Measurements from ENCODE around the gene PIP4K2B. TPM values are rescaled to one million over a fixed set of nuclear protein-coding genes. Genes with fewer than 3 reads are reported as not detected.

Gene PIP4K2B
- total RNA-seq = 101 TPM

DNA sequence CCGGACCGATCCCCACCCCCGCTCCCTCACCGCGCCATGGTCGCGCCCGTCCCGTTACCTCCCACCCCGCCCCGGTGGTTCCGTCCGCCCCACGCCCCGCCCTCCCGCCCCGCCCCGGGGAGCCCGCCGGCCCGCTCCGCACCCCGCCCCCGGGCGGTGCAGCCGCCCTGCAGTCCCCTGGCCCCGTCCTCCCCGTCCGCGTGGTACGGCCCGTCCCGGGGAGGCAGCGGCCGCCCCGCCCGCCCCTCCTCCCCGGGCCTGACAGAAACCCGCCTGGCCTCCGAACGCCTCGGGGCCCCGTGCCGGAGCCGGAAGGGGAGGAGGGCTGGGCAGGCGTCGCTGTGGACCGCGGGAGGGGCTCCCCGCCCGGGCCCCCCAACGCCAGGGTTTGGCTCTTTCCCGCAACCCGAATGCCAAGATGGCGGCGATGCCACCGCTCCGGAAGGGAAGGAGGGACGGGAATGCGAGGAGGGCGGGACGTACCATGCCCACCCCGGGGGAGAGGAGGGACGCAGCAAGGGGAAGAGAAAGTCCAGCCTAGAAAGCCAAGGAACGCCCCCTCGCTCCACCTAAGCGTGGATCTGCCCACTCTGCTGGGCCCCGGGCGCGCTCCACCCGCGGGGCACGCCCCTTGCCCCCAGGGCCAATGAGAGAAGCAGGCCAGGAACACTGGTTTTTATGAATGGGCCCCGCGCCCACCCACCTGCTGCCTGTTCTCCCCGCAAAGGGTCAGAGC is at the start of gene PIP4K2B:
PIP4K2B (minus strand) TSS at position 56 of the 736 bp plus-strand sequence. CDS start 132 bp downstream, outside the sequence.

DNA sequence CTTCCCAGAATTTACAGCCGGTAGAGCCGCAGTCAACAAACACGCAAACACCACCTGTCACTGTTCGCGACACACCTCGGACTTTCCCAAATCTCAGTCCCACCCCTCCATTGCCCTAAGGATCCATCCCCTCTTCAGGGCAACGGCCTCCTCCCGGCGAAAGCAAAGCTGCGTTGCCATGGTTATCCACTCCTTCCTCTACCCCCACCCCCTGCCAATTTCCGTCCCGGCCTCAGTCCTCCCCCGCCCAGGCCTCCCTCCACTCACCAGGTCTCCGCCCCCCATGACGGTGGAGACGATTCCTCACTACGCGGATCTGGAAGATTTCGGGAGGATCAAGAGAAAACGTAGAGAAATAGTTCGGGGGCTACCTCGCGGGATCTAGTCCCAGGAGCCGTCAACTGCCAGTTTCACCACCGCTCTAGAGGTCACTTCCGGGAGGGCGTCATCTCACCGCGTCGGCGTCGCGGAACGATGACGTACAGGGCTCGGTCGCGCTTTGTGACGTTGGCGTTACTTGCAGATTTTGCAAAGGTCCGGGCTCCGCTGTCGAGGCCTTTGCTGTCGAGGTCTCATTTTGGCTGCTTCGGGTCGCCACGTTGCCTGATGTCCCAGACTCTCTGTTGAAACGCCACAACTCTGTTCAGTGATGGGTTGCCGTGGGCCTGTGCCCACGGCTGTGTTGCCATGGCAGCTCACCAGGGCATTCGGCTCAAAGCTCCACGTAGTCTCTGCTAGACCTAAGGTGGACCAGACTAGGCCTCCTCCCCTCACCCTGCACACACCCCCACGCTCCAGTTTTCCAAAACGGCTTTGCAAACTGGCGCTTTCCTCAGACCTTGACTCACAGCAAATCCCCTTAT is 25.8 kb upstream of the PIP4K2B start, which contains the start of gene CWC25:
CWC25 (minus strand) TSS at position 423 of the 863 bp plus-strand sequence; CDS start at position 285, 138 bp downstream.

GRCh38 chr17:38752308-38753070 is 46.9 kb downstream of the PIP4K2B start, which contains the start of gene PSMB3:
TSS of gene PSMB3 (plus strand) at chr17:38752741. CDS start at chr17:38752827, 86 bp downstream.

DNA sequence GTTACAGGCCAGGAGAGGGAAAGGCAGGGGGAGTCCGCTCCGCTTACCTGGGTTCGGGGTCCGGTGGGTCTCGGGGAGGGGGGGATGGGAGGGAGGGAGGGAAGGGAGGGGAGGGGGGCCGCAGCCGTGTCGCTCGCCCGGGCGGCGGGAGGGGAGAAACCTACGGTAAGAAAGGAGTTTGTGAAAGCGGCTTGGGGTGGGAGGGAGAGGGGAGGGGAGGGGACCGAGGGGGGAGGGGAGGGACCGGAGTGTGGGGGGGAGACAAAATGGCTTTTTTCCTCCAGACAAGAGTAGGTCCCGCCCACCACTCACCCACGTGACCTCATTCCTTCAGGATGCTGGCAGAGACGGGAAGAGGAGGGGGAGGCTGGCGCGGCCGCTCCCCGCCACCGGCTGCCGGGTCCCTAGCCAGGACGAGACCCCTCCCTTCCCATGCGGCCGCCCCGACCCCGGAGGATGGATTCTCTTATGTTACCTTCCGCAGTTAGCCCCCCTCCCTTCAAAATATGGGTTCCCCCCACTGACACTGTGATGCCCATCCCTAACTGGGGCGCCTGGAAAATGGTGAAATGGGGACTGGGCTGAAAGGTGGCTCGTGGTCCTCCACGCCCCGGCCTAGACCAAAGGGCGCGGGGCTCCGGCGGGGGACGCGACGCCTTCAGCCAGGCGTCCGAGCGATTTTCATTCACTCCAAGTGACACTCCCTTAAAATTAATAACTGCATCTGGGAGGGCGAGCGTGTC is 51.0 kb downstream of the PIP4K2B start, which contains the start of gene PCGF2:
PCGF2 (minus strand) TSS at position 188 of the 743 bp plus-strand sequence. CDS start 7,934 bp downstream, outside the sequence.

DNA sequence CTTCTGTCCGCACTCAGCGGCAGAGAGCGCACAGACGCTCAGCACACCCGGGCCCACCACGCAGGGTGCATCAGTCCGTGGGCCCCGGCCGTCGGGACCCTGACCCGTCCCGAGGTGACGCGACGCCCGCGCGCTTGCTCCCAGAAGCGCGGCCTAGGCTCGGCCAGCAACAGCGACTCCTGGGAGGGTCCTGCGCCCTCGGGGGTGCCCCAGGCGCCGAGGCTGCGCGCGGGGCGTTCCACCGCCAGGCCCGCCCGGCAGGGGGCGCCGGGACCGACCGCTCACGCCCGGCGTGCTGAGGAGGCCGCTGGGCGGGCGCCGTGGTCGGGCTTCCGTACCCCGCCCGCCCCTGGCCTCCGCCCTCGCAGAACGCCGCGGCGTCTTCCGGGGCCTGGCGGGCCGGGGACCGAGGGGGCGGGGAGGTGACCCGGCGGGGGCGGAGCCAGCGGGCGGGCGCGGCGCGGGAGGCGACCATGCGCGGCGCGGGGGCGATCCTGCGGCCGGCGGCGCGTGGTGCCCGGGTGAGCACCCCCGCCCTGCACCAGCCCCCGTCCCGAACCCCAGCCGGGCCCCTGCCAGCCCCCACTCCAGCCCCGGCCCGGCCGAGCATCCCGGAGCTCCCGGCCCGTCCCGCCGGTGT is 69.3 kb downstream of the PIP4K2B start, which contains the start of gene CISD3:
CISD3 (plus strand) TSS at position 456 of the 640 bp plus-strand sequence; CDS start at position 474, 18 bp downstream.

Other genes starting within 250 kb of the PIP4K2B start
- 14.8 TPM for gene SRCIN1, start 193.6 kb downstream of the PIP4K2B start, total RNA-seq
- gene EPOP, start 124.6 kb downstream of the PIP4K2B start, total RNA-seq = 1.1 TPM
- 87.1 TPM for gene MLLT6, start 94.3 kb downstream of the PIP4K2B start, total RNA-seq
- gene CISD3, start 69.2 kb downstream of the PIP4K2B start, total RNA-seq = 1.9 TPM
- gene PCGF2, start 51.2 kb downstream of the PIP4K2B start, total RNA-seq = 13.9 TPM
- gene PSMB3, start 46.8 kb downstream of the PIP4K2B start, total RNA-seq = 84.8 TPM
- 20.3 TPM for gene CWC25, start 25.8 kb upstream of the PIP4K2B start, total RNA-seq
- gene RPL23, start 54.2 kb upstream of the PIP4K2B start, total RNA-seq = 1,179 TPM
- 83.0 TPM for gene LASP1, start 70.5 kb upstream of the PIP4K2B start, total RNA-seq
- gene FBXO47, start 167.8 kb upstream of the PIP4K2B start, total RNA-seq = not detected